HCT116 (cell line): Measurements from ENCODE around the gene OR52B2. TPM values are rescaled to one million over a fixed set of nuclear protein-coding genes. Genes with fewer than 3 reads are reported as not detected.

Source experiments
- ATAC-seq: fragments of 200-7000 bp; cut with Tn5 transposase; 2 replicates; pipeline ENCODE4 v1.9.1; 2020; ENCODE audit warnings: mild to moderate bottlenecking, moderate library complexity
- BruUV-seq: library from RNA; stranded (reverse); fragments of 400-500 nt; replicated peaks from 2 replicates; lab custom pipeline; 2021; lab: Mats Ljungman, UMichigan
- CTCF ChIA-PET: fragments of 300-600 bp; sonication (Branson Sonifier 250); formaldehyde crosslinking; loops from one replicate; lab custom pipeline; 2021; ENCODE audit warnings: antibody characterized with exemption; lab: Charles Lee
- POLR2A ChIA-PET: fragments of 300-600, 350-600 bp; sonication (Branson Sonifier 250); formaldehyde crosslinking; loops from one replicate; lab custom pipeline; 2021; ENCODE audit warnings: antibody characterized with exemption; lab: Charles Lee
- RAD21 ChIA-PET, 2 experiments: fragments of 300-600 bp; sonication (Branson Sonifier 250); formaldehyde crosslinking; loops; one replicate each; lab custom pipeline; 2023; ENCODE audit warnings: low total read pairs in 2 of 2; ENCODE audit not compliant: uncharacterized antibody in 2 of 2, unreplicated experiment in 2 of 2, low non-redundant PET in 1 of 2; lab: Charles Lee
- DNase-seq: peaks from one replicate; pipeline ENCODE4 v3.0.0-alpha.2; 2010; ENCODE audit warnings: low read depth, low spot score
- H2AFZ ChIP-seq: fragments of 200-600 bp; shearing (Covaris generic), sonication (generic); 2 replicates; pipeline ENCODE4 v1.6.1; 2017; ENCODE audit warnings: low read depth, mixed run types, mixed read lengths, antibody characterized with exemption, low read length; ENCODE audit not compliant: poor library complexity, severe bottlenecking
- H3K27ac ChIP-seq: 2 replicates; pipeline ENCODE4 v1.5.1; 2012; ENCODE audit warnings: low read depth, low read length
- H3K27me3 ChIP-seq: fragments of 200-600 bp; sonication (generic); 2 replicates; pipeline ENCODE4 v1.6.1; 2016; ENCODE audit warnings: mixed run types, low read length, mixed read lengths; ENCODE audit not compliant: insufficient read depth
- H3K36me3 ChIP-seq, 2 experiments: fragments of 200-500 bp in 1 of 2; fragments of 200-600 bp in 1 of 2; sonication (Bioruptor generic) in 1 of 2; sonication (generic) in 1 of 2; 2 replicates each; pipeline versions ENCODE4 v1.5.1 to v1.6.1; 2014 to 2016; ENCODE audit warnings: low read length in 2 of 2, inconsistent platforms in 1 of 2, mixed read lengths in 1 of 2, mixed run types in 1 of 2; ENCODE audit not compliant: insufficient read depth in 2 of 2, control insufficient read depth in 1 of 2
- H3K4me1 ChIP-seq, 2 experiments: fragments of 200-600 bp in 1 of 2; sonication (generic) in 1 of 2; 2 replicates each; pipeline versions ENCODE4 v1.5.1 to v1.6.1; 2012 to 2017; ENCODE audit warnings: low read length in 2 of 2, inconsistent platforms in 1 of 2, mild to moderate bottlenecking in 1 of 2, mixed read lengths in 1 of 2, mixed run types in 1 of 2, moderate library complexity in 1 of 2; ENCODE audit not compliant: insufficient read depth in 2 of 2, control insufficient read depth in 1 of 2
- H3K4me2 ChIP-seq: fragments of 200-600 bp; sonication (generic); 2 replicates; pipeline ENCODE4 v1.6.1; 2017; ENCODE audit warnings: mixed run types, low read length, mixed read lengths
- H3K4me3 ChIP-seq, 2 experiments: fragments of 200-600 bp in 1 of 2; sonication (generic) in 1 of 2; replicated peaks in 1 of 2; 2 replicates each; pipeline ENCODE4 v1.5.1; 2011 to 2016; ENCODE audit warnings: low read length in 2 of 2, control low read depth in 1 of 2, low read depth in 1 of 2, mild to moderate bottlenecking in 1 of 2, mixed read lengths in 1 of 2, mixed run types in 1 of 2
- H3K79me2 ChIP-seq: fragments of 200-600 bp; sonication (generic); 2 replicates; pipeline ENCODE4 v1.6.1; 2017; ENCODE audit warnings: mild to moderate bottlenecking, mixed run types, low read length, moderate library complexity, mixed read lengths; ENCODE audit not compliant: insufficient read depth
- H3K9ac ChIP-seq: fragments of 200-600 bp; sonication (generic); 2 replicates; pipeline ENCODE4 v1.6.1; 2016; ENCODE audit warnings: low read length, mixed read lengths
- H3K9me2 ChIP-seq: fragments of 200-600 bp; sonication (generic), shearing (Covaris generic); 2 replicates; pipeline ENCODE4 v1.6.1; 2017; ENCODE audit warnings: mixed run types, mild to moderate bottlenecking, moderate library complexity; ENCODE audit not compliant: insufficient read depth
- H3K9me3 ChIP-seq, 2 experiments: fragments of 200-500 bp in 1 of 2; fragments of 200-600 bp in 1 of 2; sonication (Bioruptor generic) in 1 of 2; sonication (generic) in 1 of 2; 2 replicates each; pipeline ENCODE4 v1.6.1; 2014 to 2017; ENCODE audit warnings: low read length in 2 of 2, mixed read lengths in 2 of 2, inconsistent platforms in 1 of 2, low read depth in 1 of 2, mild to moderate bottlenecking in 1 of 2, mixed run types in 1 of 2, moderate library complexity in 1 of 2; ENCODE audit not compliant: control insufficient read depth in 1 of 2, insufficient read depth in 1 of 2
- H4K20me1 ChIP-seq: fragments of 200-600 bp; sonication (generic), shearing (Covaris generic); 2 replicates; pipeline ENCODE4 v1.6.1; 2017; ENCODE audit warnings: mixed run types, mild to moderate bottlenecking, moderate library complexity; ENCODE audit not compliant: insufficient read depth
- CBX3 ChIP-seq: IDR thresholded peaks from 2 replicates; pipeline ENCODE4 v1.6.1; 2012; ENCODE audit warnings: low read depth
- CEBPB ChIP-seq: IDR thresholded peaks from 2 replicates; pipeline ENCODE4 v1.6.1; 2012; ENCODE audit warnings: low read depth
- EGR1 ChIP-seq: IDR thresholded peaks from 2 replicates; pipeline ENCODE4 v1.6.1; 2012; ENCODE audit warnings: low read depth
- ELF1 ChIP-seq: IDR thresholded peaks from 2 replicates; pipeline ENCODE4 v1.6.1; 2012; ENCODE audit warnings: low read depth, borderline replicate concordance
- EZH2 ChIP-seq: fragments of 200-600 bp; sonication (generic); IDR thresholded peaks from 2 replicates; pipeline ENCODE4 v1.6.1; 2017; ENCODE audit warnings: antibody characterized with exemption, mixed run types
- EZH2phosphoT487 ChIP-seq: fragments of 200-600 bp; IDR thresholded peaks from 2 replicates; pipeline ENCODE4 v1.6.1; 2018; ENCODE audit warnings: antibody characterized with exemption, borderline replicate concordance
- FOSL1 ChIP-seq: IDR thresholded peaks from 2 replicates; pipeline ENCODE4 v1.6.1; 2012; ENCODE audit warnings: low read depth
- JUND ChIP-seq: IDR thresholded peaks from 2 replicates; pipeline ENCODE4 v1.6.1; 2012
- POLR2A ChIP-seq: IDR thresholded peaks from 2 replicates; pipeline ENCODE4 v1.7.0; 2011; ENCODE audit warnings: borderline replicate concordance; ENCODE audit not compliant: insufficient read depth, insufficient read length; ENCODE audit errors: extremely low read depth
- SIN3A ChIP-seq: IDR thresholded peaks from 2 replicates; pipeline ENCODE4 v1.6.1; 2012; ENCODE audit warnings: low read depth
- SP1 ChIP-seq: IDR thresholded peaks from 2 replicates; pipeline ENCODE4 v1.6.1; 2012; ENCODE audit warnings: low read depth
- SRF ChIP-seq: IDR thresholded peaks from 2 replicates; pipeline ENCODE4 v1.6.1; 2012; ENCODE audit warnings: low read depth
- TCF7L2 ChIP-seq: IDR thresholded peaks from 2 replicates; pipeline ENCODE4 v1.7.0; 2011; ENCODE audit warnings: borderline replicate concordance, inconsistent platforms; ENCODE audit not compliant: insufficient read depth, insufficient read length; ENCODE audit errors: extremely low read depth
- YY1 ChIP-seq: IDR thresholded peaks from 2 replicates; pipeline ENCODE4 v1.6.1; 2011; ENCODE audit warnings: low read length, low read depth, moderate library complexity, mild to moderate bottlenecking; ENCODE audit not compliant: insufficient replicate concordance; ENCODE audit errors: extremely low read depth
- ZFX ChIP-seq: fragments of 450-650 bp; IDR thresholded peaks from 2 replicates; pipeline ENCODE4 v1.6.1; 2017
- ZNF274 ChIP-seq: fragments of 200-500 bp; sonication (Bioruptor generic); IDR thresholded peaks from 2 replicates; pipeline ENCODE4 v1.6.1; 2014; ENCODE audit warnings: mild to moderate bottlenecking, low read depth, low read length, inconsistent platforms
- intact Hi-C: fragments of 100-400 bp; cut with micrococcal nuclease; formaldehyde crosslinking; loops from 2 replicates; pipeline ENCODE4 v1.10.0; 2022
- total RNA-seq: library from RNA; stranded (reverse); gene quantifications from one replicate; pipeline ENCODE4 v1.2.1, GENCODE V29; 2021; ENCODE audit not compliant: unreplicated experiment
- TF ChIP-seq, protein P1 (sequence below): IDR thresholded peaks from 2 replicates; pipeline ENCODE4 v1.6.1; 2012; ENCODE audit warnings: low read depth
- TF ChIP-seq, protein P2 (sequence below): IDR thresholded peaks from 2 replicates; pipeline ENCODE4 v1.6.1; 2012
- TF ChIP-seq, protein P3 (sequence below), 3 experiments: fragments of 200-600 bp in 1 of 3; sonication (generic) in 1 of 3; IDR thresholded peaks in 2 of 3; conservative IDR thresholded peaks in 1 of 3; 2 replicates each; pipeline ENCODE4 v1.5.1; 2012 to 2017; ENCODE audit warnings: low read depth in 2 of 3, low read length in 2 of 3, antibody characterized with exemption in 1 of 3, borderline replicate concordance in 1 of 3, control low read depth in 1 of 3, mild to moderate bottlenecking in 1 of 3, mixed read lengths in 1 of 3, mixed run types in 1 of 3, moderate library complexity in 1 of 3; ENCODE audit not compliant: insufficient read depth in 1 of 3
- TF ChIP-seq, protein P4 (sequence below): IDR thresholded peaks from 2 replicates; pipeline ENCODE4 v1.6.1; 2011; ENCODE audit warnings: mild to moderate bottlenecking, low read length, moderate library complexity; ENCODE audit not compliant: insufficient replicate concordance; ENCODE audit errors: extremely low read depth

Gene OR52B2
- total RNA-seq, 1 experiment from 2014 or later: not detected

DNA sequence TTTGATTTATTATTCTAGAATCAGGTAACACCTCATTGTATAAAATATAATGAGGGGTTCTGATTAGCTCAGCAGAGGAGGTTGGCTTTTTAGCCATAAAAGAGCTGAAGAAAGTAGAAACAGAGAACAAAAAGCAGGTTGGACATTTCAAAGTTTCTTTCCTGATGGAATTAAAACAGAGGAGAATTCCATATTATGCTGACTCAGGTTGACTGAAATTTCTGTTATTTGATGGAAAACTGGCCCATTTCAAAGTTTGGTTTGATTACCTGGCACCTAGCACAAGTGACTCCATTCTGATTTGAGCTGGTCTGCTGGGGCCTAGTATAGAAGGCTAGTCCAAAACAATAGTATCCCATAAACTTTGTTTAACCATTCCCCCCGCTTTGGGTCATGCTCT is 37.7 kb downstream of the OR52B2 start:
- no peaks in the 10 kb centered on the region for H4K20me1 ChIP-seq
- ChIA-PET POLR2A (no interaction called here), CTCF (no interaction called here), RAD21 (no interaction called here)
- no peak overlapping the region for H2AFZ ChIP-seq
- H3K27ac ChIP-seq: no peak overlapping the region
- H3K4me1 ChIP-seq: no peaks in the 10 kb centered on the region
- H3K4me2 ChIP-seq: no peak overlapping the region
- no TSS peak for BruUV-seq
- H3K27me3 ChIP-seq: peaks cover 61% of the 10 kb centered on the region
- DNase-seq (no peak), ATAC-seq (no peak)
- intact Hi-C loops: no loop called here
- no peaks in the 10 kb centered on the region for H3K79me2 ChIP-seq
- H3K9me3 ChIP-seq: no peaks in the 10 kb centered on the region
- no peak overlapping the region for H3K4me3 ChIP-seq
- H3K9ac ChIP-seq: no peak overlapping the region
- TF ChIP-seq, protein P1, sequence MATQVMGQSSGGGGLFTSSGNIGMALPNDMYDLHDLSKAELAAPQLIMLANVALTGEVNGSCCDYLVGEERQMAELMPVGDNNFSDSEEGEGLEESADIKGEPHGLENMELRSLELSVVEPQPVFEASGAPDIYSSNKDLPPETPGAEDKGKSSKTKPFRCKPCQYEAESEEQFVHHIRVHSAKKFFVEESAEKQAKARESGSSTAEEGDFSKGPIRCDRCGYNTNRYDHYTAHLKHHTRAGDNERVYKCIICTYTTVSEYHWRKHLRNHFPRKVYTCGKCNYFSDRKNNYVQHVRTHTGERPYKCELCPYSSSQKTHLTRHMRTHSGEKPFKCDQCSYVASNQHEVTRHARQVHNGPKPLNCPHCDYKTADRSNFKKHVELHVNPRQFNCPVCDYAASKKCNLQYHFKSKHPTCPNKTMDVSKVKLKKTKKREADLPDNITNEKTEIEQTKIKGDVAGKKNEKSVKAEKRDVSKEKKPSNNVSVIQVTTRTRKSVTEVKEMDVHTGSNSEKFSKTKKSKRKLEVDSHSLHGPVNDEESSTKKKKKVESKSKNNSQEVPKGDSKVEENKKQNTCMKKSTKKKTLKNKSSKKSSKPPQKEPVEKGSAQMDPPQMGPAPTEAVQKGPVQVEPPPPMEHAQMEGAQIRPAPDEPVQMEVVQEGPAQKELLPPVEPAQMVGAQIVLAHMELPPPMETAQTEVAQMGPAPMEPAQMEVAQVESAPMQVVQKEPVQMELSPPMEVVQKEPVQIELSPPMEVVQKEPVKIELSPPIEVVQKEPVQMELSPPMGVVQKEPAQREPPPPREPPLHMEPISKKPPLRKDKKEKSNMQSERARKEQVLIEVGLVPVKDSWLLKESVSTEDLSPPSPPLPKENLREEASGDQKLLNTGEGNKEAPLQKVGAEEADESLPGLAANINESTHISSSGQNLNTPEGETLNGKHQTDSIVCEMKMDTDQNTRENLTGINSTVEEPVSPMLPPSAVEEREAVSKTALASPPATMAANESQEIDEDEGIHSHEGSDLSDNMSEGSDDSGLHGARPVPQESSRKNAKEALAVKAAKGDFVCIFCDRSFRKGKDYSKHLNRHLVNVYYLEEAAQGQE: no peak
- TF ChIP-seq ZFX (no peak), SIN3A (no peak), ELF1 (no peak), EZH2phosphoT487 (no peak), CBX3 (no peak), JUND (no peak), EZH2 (no peak), ZNF274 (no peak), SRF (no peak), YY1 (no peak), CEBPB (no peak), TCF7L2 (no peak), POLR2A (no peak), SP1 (no peak), EGR1 (no peak), FOSL1 (no peak)
- TF ChIP-seq, protein P2, sequence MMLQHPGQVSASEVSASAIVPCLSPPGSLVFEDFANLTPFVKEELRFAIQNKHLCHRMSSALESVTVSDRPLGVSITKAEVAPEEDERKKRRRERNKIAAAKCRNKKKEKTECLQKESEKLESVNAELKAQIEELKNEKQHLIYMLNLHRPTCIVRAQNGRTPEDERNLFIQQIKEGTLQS: no peak
- TF ChIP-seq, protein P3, sequence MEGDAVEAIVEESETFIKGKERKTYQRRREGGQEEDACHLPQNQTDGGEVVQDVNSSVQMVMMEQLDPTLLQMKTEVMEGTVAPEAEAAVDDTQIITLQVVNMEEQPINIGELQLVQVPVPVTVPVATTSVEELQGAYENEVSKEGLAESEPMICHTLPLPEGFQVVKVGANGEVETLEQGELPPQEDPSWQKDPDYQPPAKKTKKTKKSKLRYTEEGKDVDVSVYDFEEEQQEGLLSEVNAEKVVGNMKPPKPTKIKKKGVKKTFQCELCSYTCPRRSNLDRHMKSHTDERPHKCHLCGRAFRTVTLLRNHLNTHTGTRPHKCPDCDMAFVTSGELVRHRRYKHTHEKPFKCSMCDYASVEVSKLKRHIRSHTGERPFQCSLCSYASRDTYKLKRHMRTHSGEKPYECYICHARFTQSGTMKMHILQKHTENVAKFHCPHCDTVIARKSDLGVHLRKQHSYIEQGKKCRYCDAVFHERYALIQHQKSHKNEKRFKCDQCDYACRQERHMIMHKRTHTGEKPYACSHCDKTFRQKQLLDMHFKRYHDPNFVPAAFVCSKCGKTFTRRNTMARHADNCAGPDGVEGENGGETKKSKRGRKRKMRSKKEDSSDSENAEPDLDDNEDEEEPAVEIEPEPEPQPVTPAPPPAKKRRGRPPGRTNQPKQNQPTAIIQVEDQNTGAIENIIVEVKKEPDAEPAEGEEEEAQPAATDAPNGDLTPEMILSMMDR (IDR thresholded peaks at IDR 0.05 in 2 of 3, conservative IDR thresholded peaks at IDR 0.05 in 1 of 3; ENCODE audit: borderline replicate concordance in 1 of 3, insufficient read depth in 1 of 3, low read depth in 2 of 3, low read length in 2 of 3): no peak
- TF ChIP-seq, protein P4, sequence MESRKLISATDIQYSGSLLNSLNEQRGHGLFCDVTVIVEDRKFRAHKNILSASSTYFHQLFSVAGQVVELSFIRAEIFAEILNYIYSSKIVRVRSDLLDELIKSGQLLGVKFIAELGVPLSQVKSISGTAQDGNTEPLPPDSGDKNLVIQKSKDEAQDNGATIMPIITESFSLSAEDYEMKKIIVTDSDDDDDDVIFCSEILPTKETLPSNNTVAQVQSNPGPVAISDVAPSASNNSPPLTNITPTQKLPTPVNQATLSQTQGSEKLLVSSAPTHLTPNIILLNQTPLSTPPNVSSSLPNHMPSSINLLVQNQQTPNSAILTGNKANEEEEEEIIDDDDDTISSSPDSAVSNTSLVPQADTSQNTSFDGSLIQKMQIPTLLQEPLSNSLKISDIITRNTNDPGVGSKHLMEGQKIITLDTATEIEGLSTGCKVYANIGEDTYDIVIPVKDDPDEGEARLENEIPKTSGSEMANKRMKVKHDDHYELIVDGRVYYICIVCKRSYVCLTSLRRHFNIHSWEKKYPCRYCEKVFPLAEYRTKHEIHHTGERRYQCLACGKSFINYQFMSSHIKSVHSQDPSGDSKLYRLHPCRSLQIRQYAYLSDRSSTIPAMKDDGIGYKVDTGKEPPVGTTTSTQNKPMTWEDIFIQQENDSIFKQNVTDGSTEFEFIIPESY: no peak
- H3K9me2 ChIP-seq: no peaks in the 10 kb centered on the region
- no peaks in the 10 kb centered on the region for H3K36me3 ChIP-seq
